Gastroesophageal sphincter (tissue), 3 donors: ENCODE data around the gene NUAK2.

Experiments used
- EP300 ChIP-seq: sonication (generic); formaldehyde crosslinking; IDR thresholded peaks from one replicate; pipeline ENCODE4 v1.6.1; 2017; ENCODE audit warnings: antibody characterized with exemption, mild to moderate bottlenecking
- TF ChIP-seq, protein P1 (sequence below), 4 experiments: fragments of 200-600 bp in 2 of 4; fragments of 450-650 bp in 2 of 4; sonication (generic) in 1 of 4; IDR thresholded peaks; one replicate each; pipeline ENCODE4 v1.5.1; 2017 to 2019; ENCODE audit warnings: antibody characterized with exemption in 4 of 4, mild to moderate bottlenecking in 2 of 4, moderate library complexity in 2 of 4

DNA sequence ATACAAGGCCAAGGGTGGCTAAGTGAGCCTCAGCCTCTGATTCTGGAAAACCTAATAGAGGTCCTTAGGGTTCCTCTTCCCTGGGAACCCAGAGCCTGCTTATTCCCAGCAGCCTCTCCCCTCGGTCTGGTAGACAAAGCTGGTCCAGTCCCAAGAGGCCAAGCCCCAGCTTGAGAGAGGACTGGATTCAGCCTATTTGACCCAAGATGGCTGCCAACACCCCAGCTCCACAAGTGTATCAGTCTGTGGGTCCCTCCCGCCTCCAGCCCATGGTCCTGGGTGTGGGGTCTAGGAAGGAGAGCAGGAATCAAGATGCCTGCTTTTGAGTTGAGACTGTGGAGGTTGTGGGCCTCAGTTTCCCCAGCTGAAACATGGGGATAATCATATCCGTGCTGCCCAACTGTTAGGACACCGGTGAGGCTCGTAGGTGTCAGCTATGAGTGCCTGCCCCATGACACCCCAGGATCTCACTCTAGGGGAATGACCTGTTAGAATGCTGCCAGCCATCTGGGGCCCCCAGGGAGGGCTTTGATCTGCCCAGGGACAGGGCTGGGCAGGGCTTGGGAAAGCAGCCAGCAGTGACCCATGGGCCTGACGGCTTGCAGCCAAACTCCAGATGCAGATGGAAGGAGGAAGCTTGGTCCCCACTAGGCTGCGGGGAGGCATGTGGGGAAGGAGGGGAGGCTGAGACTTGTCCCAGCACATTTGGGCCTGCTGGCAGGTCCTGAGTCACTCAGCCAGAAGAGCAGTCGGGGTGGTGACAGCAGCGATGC is 45.4 kb downstream of the NUAK2 start:
- TF ChIP-seq, protein P1, sequence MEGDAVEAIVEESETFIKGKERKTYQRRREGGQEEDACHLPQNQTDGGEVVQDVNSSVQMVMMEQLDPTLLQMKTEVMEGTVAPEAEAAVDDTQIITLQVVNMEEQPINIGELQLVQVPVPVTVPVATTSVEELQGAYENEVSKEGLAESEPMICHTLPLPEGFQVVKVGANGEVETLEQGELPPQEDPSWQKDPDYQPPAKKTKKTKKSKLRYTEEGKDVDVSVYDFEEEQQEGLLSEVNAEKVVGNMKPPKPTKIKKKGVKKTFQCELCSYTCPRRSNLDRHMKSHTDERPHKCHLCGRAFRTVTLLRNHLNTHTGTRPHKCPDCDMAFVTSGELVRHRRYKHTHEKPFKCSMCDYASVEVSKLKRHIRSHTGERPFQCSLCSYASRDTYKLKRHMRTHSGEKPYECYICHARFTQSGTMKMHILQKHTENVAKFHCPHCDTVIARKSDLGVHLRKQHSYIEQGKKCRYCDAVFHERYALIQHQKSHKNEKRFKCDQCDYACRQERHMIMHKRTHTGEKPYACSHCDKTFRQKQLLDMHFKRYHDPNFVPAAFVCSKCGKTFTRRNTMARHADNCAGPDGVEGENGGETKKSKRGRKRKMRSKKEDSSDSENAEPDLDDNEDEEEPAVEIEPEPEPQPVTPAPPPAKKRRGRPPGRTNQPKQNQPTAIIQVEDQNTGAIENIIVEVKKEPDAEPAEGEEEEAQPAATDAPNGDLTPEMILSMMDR (IDR thresholded peaks at IDR 0.05): no peak
- no peak for TF ChIP-seq EP300
